ENCODE results near the gene COA1.

DNA sequence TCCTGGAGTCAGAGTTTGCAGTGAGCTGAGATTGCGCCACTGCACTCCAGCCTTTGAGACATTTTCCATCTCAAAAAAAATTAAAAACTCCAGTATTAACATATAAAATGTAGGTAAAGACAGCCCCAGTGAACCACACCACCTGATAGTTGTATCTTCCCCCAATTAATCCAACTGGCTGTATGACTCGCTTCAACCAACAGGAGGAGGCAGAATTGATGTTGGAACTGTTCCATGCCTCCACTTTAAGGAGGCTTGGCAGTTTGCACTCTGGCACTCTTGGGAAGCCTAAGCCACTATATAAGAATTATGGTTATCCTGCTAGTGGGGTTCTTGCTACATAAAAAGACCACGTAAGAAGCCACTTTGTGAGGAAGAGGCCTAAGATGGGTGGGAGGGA lies 73.7 kb downstream of the COA1 start:
- TF ChIP-seq CTCF (IDR thresholded peaks at IDR 0.05; ENCODE audit: insufficient read depth, low read length), result no peak
- no peak for TF ChIP-seq POLR2AphosphoS5 (IDR thresholded peaks at IDR 0.05; ENCODE audit: low read depth)
- TF ChIP-seq GABPA (IDR thresholded peaks at IDR 0.05; ENCODE audit: low read depth), result no peak
- TF ChIP-seq, protein P1, sequence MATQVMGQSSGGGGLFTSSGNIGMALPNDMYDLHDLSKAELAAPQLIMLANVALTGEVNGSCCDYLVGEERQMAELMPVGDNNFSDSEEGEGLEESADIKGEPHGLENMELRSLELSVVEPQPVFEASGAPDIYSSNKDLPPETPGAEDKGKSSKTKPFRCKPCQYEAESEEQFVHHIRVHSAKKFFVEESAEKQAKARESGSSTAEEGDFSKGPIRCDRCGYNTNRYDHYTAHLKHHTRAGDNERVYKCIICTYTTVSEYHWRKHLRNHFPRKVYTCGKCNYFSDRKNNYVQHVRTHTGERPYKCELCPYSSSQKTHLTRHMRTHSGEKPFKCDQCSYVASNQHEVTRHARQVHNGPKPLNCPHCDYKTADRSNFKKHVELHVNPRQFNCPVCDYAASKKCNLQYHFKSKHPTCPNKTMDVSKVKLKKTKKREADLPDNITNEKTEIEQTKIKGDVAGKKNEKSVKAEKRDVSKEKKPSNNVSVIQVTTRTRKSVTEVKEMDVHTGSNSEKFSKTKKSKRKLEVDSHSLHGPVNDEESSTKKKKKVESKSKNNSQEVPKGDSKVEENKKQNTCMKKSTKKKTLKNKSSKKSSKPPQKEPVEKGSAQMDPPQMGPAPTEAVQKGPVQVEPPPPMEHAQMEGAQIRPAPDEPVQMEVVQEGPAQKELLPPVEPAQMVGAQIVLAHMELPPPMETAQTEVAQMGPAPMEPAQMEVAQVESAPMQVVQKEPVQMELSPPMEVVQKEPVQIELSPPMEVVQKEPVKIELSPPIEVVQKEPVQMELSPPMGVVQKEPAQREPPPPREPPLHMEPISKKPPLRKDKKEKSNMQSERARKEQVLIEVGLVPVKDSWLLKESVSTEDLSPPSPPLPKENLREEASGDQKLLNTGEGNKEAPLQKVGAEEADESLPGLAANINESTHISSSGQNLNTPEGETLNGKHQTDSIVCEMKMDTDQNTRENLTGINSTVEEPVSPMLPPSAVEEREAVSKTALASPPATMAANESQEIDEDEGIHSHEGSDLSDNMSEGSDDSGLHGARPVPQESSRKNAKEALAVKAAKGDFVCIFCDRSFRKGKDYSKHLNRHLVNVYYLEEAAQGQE (IDR thresholded peaks at IDR 0.05; ENCODE audit: insufficient replicate concordance, low read depth), result no peak
